ENCODE results near the gene PSMB3. TPM values are rescaled to one million over a fixed set of nuclear protein-coding genes. Genes with fewer than 3 reads are reported as not detected.
A peak's percentile ranks its signal among the peaks of the same experiment; 100 is the strongest.

The PSMB3 gene
- total and polyA plus RNA-seq, 9 of the 15 experiments (the other 6 are each of a cell fraction or from before 2014, with no cell fraction given) = 460 to 2,775 (median 574) TPM

GRCh38 chr17:38750312-38751121 lies 2.0 kb upstream of the PSMB3 start (continued):
- TF ChIP-seq, protein P1, sequence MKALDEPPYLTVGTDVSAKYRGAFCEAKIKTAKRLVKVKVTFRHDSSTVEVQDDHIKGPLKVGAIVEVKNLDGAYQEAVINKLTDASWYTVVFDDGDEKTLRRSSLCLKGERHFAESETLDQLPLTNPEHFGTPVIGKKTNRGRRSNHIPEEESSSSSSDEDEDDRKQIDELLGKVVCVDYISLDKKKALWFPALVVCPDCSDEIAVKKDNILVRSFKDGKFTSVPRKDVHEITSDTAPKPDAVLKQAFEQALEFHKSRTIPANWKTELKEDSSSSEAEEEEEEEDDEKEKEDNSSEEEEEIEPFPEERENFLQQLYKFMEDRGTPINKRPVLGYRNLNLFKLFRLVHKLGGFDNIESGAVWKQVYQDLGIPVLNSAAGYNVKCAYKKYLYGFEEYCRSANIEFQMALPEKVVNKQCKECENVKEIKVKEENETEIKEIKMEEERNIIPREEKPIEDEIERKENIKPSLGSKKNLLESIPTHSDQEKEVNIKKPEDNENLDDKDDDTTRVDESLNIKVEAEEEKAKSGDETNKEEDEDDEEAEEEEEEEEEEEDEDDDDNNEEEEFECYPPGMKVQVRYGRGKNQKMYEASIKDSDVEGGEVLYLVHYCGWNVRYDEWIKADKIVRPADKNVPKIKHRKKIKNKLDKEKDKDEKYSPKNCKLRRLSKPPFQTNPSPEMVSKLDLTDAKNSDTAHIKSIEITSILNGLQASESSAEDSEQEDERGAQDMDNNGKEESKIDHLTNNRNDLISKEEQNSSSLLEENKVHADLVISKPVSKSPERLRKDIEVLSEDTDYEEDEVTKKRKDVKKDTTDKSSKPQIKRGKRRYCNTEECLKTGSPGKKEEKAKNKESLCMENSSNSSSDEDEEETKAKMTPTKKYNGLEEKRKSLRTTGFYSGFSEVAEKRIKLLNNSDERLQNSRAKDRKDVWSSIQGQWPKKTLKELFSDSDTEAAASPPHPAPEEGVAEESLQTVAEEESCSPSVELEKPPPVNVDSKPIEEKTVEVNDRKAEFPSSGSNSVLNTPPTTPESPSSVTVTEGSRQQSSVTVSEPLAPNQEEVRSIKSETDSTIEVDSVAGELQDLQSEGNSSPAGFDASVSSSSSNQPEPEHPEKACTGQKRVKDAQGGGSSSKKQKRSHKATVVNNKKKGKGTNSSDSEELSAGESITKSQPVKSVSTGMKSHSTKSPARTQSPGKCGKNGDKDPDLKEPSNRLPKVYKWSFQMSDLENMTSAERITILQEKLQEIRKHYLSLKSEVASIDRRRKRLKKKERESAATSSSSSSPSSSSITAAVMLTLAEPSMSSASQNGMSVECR (CRISPR knock-in tag; IDR thresholded peaks at IDR 0.05) = peak; percentile 40; the same call in 1 of the 2 replicates
- TF ChIP-seq MGA (IDR thresholded peaks at IDR 0.05) (peak; percentile 66; the same call in 1 of the 2 replicates), HEY1 (CRISPR knock-in tag; IDR thresholded peaks at IDR 0.05; ENCODE audit: borderline replicate concordance) (no peak), JUND (IDR thresholded peaks at IDR 0.05; ENCODE audit: borderline replicate concordance, low read depth, low read length) (no peak), JUND (tag; IDR thresholded peaks at IDR 0.05; ENCODE audit: borderline replicate concordance, low read depth, low read length) (no peak), PHF8 (IDR thresholded peaks at IDR 0.05; ENCODE audit: borderline replicate concordance, low read length) (no peak)
- TF ChIP-seq, protein P2, sequence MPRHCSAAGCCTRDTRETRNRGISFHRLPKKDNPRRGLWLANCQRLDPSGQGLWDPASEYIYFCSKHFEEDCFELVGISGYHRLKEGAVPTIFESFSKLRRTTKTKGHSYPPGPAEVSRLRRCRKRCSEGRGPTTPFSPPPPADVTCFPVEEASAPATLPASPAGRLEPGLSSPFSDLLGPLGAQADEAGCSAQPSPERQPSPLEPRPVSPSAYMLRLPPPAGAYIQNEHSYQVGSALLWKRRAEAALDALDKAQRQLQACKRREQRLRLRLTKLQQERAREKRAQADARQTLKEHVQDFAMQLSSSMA (CRISPR knock-in tag; IDR thresholded peaks at IDR 0.05) = no peak

All from K562 (cell line).